HepG2 (cell line): ENCODE measurements around the gene RAPGEF6.

ENCODE experiments used
- FOSL2 ChIP-seq: sonication (generic); formaldehyde crosslinking; IDR thresholded peaks from 2 replicates; pipeline ENCODE4 v1.4.0; 2020; ENCODE audit warnings: missing genetic modification reagents
- NBN ChIP-seq: fragments of 450-650 bp; conservative IDR thresholded peaks from 2 replicates; pipeline ENCODE4 v1.6.1; 2017
- RBFOX2 ChIP-seq: fragments of 200-400 bp; formaldehyde crosslinking; IDR thresholded peaks from 2 replicates; pipeline ENCODE4 v1.6.1; 2017; ENCODE audit warnings: low read depth, mild to moderate bottlenecking, low read length
- REST ChIP-seq, 2 experiments: IDR thresholded peaks; 2 replicates each; pipeline ENCODE4 v1.6.1; 2011 to 2012; ENCODE audit warnings: low read length in 2 of 2, borderline replicate concordance in 1 of 2, low read depth in 1 of 2, mild to moderate bottlenecking in 1 of 2, moderate library complexity in 1 of 2
- RNF219 ChIP-seq: sonication (generic); formaldehyde crosslinking; IDR thresholded peaks from 2 replicates; pipeline ENCODE4 v1.5.0; 2020; ENCODE audit warnings: mild to moderate bottlenecking, missing genetic modification reagents
- SIN3A ChIP-seq: IDR thresholded peaks from 2 replicates; pipeline ENCODE4 v1.6.1; 2011; ENCODE audit warnings: low read depth, mild to moderate bottlenecking, control low read depth, low read length, borderline replicate concordance
- SKI ChIP-seq: fragments of 450-650 bp; IDR thresholded peaks from one replicate; pipeline ENCODE4 v1.6.1; 2018; ENCODE audit warnings: mild to moderate bottlenecking; ENCODE audit not compliant: partially characterized antibody
- SMAD3 ChIP-seq: sonication (generic); formaldehyde crosslinking; IDR thresholded peaks from 2 replicates; pipeline ENCODE4 v1.4.0; 2020; ENCODE audit warnings: missing genetic modification reagents
- ZFAT ChIP-seq: sonication (generic); formaldehyde crosslinking; conservative IDR thresholded peaks from 2 replicates; pipeline ENCODE4 v1.8.1; 2023; ENCODE audit warnings: missing genetic modification reagents, inconsistent platforms
- ZKSCAN1 ChIP-seq: fragments of 150-350 bp; IDR thresholded peaks from 2 replicates; pipeline ENCODE4 v1.6.1; 2014; ENCODE audit warnings: low read length
- ZNF740 ChIP-seq: sonication (generic); formaldehyde crosslinking; IDR thresholded peaks from 2 replicates; pipeline ENCODE4 v1.4.0; 2020; ENCODE audit warnings: missing genetic modification reagents
- TF ChIP-seq, protein P1 (sequence below): sonication (generic); formaldehyde crosslinking; IDR thresholded peaks from 2 replicates; pipeline ENCODE4 v1.4.0; 2020; ENCODE audit warnings: missing genetic modification reagents
- TF ChIP-seq, protein P2 (sequence below): sonication (generic); formaldehyde crosslinking; IDR thresholded peaks from 2 replicates; pipeline ENCODE4 v1.4.0; 2020; ENCODE audit warnings: missing genetic modification reagents, borderline replicate concordance

DNA sequence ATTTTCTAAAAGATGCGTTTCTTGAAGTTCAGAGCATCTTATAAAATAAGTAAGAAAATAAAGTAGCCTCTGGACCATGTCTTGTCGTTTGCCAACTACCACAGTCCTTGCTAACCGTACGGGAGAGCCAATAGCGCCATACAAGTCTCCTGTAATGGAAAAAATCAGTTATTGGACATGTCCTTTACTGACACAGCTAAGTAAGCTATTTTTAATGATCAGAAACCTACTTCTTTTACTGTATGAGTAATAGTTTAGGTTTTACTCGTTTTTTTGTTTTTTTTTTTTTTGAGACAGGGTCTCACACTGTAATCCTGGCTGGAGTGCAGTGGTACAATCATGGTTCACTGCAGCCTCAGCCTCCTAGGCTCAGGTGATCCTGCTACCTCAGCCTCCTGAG, 37.7 kb upstream of the RAPGEF6 start:
- no peak for TF ChIP-seq FOSL2 (CRISPR knock-in tag)
- no peak for TF ChIP-seq SIN3A
- no peak for TF ChIP-seq RNF219 (CRISPR knock-in tag)
- no peak for TF ChIP-seq NBN
- no peak for TF ChIP-seq RBFOX2
- no peak for TF ChIP-seq ZKSCAN1
- TF ChIP-seq, protein P1, sequence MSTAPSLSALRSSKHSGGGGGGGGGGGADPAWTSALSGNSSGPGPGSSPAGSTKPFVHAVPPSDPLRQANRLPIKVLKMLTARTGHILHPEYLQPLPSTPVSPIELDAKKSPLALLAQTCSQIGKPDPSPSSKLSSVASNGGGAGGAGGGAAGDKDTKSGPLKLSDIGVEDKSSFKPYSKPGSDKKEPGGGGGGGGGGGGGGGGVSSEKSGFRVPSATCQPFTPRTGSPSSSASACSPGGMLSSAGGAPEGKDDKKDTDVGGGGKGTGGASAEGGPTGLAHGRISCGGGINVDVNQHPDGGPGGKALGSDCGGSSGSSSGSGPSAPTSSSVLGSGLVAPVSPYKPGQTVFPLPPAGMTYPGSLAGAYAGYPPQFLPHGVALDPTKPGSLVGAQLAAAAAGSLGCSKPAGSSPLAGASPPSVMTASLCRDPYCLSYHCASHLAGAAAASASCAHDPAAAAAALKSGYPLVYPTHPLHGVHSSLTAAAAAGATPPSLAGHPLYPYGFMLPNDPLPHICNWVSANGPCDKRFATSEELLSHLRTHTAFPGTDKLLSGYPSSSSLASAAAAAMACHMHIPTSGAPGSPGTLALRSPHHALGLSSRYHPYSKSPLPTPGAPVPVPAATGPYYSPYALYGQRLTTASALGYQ (CRISPR knock-in tag), result no peak
- TF ChIP-seq, protein P2, sequence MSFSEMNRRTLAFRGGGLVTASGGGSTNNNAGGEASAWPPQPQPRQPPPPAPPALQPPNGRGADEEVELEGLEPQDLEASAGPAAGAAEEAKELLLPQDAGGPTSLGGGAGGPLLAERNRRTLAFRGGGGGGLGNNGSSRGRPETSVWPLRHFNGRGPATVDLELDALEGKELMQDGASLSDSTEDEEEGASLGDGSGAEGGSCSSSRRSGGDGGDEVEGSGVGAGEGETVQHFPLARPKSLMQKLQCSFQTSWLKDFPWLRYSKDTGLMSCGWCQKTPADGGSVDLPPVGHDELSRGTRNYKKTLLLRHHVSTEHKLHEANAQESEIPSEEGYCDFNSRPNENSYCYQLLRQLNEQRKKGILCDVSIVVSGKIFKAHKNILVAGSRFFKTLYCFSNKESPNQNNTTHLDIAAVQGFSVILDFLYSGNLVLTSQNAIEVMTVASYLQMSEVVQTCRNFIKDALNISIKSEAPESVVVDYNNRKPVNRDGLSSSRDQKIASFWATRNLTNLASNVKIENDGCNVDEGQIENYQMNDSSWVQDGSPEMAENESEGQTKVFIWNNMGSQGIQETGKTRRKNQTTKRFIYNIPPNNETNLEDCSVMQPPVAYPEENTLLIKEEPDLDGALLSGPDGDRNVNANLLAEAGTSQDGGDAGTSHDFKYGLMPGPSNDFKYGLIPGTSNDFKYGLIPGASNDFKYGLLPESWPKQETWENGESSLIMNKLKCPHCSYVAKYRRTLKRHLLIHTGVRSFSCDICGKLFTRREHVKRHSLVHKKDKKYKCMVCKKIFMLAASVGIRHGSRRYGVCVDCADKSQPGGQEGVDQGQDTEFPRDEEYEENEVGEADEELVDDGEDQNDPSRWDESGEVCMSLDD (CRISPR knock-in tag), result no peak
- TF ChIP-seq SKI, result no peak
- TF ChIP-seq SMAD3 (CRISPR knock-in tag), result no peak
- TF ChIP-seq ZNF740 (CRISPR knock-in tag), result no peak
- TF ChIP-seq REST (IDR thresholded peaks at IDR 0.05; ENCODE audit: borderline replicate concordance in 1 of 2, low read depth in 1 of 2, low read length in 2 of 2), result no peak
- no peak for TF ChIP-seq ZFAT (CRISPR knock-in tag)
